ENCODE measurements around the gene NAPSA.
"Not testable (repeated sequence)": the region's sequence is repeated elsewhere in the genome, so short reads cannot be mapped to it uniquely, and the experiment has no call there.

GRCh38 chr19:50390295-50390694, 24.9 kb upstream of the NAPSA start:
- not testable (repeated sequence) for TF ChIP-seq CTCF, POLR2AphosphoS5 (IDR thresholded peaks at IDR 0.05)

Data from transverse colon (tissue), 4 donors.